Epithelial cell of esophagus (primary cell): ENCODE measurements around the gene ATXN7.

Source experiments
- DNase-seq: peaks from one replicate; pipeline ENCODE4 v3.0.0; 2010; ENCODE audit warnings: low read depth
- H3K4me3 ChIP-seq: 2 replicates; pipeline ENCODE4 v1.5.1; 2011; ENCODE audit warnings: mild to moderate bottlenecking, low read length, control low read depth
- TF ChIP-seq, protein P1 (sequence below): IDR thresholded peaks from 2 replicates; pipeline ENCODE4 v1.5.1; 2011; ENCODE audit warnings: low read depth, mild to moderate bottlenecking, low read length, control low read depth, inconsistent platforms; ENCODE audit not compliant: insufficient read depth; ENCODE audit errors: missing control alignments

Gene ATXN7

DNA sequence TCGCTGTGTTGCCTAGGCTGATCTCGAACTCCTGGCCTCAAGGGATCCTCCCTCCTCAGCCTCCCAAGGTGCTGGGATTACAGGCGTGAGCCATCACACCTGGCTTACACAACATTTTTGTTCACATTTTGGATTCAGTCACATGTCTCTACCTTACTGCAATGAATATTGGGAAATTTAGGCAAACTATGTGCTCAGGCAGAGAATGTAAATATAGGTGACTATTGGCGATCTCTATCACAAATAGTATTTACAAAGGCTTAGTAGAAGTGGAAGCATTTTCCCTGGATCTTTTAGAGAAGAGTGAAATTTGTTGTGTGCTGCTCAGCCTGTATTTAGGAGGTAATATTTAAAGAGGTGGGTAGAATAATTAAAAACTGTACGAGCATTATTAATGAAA is 27.9 kb downstream of the ATXN7 start:
- DNase-seq: no peak
- TF ChIP-seq, protein P1, sequence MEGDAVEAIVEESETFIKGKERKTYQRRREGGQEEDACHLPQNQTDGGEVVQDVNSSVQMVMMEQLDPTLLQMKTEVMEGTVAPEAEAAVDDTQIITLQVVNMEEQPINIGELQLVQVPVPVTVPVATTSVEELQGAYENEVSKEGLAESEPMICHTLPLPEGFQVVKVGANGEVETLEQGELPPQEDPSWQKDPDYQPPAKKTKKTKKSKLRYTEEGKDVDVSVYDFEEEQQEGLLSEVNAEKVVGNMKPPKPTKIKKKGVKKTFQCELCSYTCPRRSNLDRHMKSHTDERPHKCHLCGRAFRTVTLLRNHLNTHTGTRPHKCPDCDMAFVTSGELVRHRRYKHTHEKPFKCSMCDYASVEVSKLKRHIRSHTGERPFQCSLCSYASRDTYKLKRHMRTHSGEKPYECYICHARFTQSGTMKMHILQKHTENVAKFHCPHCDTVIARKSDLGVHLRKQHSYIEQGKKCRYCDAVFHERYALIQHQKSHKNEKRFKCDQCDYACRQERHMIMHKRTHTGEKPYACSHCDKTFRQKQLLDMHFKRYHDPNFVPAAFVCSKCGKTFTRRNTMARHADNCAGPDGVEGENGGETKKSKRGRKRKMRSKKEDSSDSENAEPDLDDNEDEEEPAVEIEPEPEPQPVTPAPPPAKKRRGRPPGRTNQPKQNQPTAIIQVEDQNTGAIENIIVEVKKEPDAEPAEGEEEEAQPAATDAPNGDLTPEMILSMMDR: no peak
- no peak overlapping the region for H3K4me3 ChIP-seq

- no peak for DNase-seq
- no peak overlapping the region for H3K4me3 ChIP-seq
- TF ChIP-seq, protein P1: no peak
Measured at GRCh38 chr3:63892773-63893352, 29.2 kb downstream of the ATXN7 start.

DNA sequence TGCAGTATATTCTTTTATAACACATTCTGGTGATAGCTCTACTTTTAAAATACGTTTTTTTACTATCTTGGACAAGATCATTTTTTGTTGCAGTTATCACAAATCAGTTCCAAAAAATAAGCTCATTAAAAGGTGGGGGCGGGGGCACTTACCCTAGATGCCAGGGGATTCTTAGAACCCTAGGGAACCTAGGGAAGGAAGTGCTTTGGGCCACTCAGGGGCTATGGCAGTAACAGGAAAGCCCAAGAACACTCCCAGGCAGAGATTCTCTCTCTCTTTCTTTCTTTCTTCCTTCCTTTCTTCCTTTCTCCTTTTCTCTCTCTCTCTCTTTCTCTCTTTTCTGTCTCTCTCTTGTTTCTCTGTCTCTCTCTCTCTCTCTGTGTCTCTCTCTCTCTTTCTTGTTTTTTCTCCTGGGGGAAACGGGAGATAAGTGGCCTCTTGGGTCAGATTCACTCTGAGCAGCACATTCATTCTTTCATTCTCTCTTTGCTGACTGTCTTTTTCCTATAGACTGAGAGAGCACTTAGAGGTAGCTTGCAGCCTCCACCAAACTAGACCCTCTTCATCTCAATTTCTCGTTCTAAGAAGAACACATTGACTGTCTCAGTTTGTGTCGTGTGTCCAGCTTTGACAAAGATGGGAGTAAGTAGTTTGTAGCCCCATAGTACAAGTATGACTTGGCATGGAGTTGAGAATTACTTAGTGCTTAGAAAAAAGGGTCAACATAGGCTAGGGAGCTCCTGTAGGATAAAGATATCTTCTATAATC is 31.9 kb downstream of the ATXN7 start:
- no peak for DNase-seq
- H3K4me3 ChIP-seq: no peak overlapping the region
- TF ChIP-seq, protein P1: no peak

GRCh38 chr3:63896332-63897030 is 32.8 kb downstream of the ATXN7 start:
- TF ChIP-seq, protein P1: no peak
- no peak for DNase-seq

GRCh38 chr3:63900010-63900409 is 36.3 kb downstream of the ATXN7 start:
- TF ChIP-seq, protein P1: no peak
- no peak for DNase-seq
- no peak overlapping the region for H3K4me3 ChIP-seq

More at GRCh38 chr3:63896332-63897030, 32.8 kb downstream of the ATXN7 start:
- no peak overlapping the region for H3K4me3 ChIP-seq

DNA sequence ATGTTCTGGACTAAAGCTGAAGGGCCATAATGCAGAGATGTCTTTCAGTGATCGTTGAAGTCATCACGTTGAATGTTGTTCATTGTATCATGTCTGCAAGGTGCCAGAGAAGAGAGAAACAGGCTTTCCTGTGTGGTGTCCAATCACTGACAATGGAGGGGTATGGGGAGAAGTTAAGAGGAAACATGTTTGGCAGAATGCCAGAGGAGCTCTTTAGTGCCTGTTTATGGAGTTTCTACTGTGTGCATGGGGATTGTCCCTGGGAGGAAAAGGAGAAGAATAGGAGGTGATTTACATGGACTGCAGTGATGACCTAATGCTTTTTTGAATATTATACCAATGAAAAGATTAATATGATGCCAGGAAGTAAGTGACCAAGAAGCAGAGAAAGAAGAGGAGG is 36.8 kb downstream of the ATXN7 start:
- H3K4me3 ChIP-seq: no peak overlapping the region
- TF ChIP-seq, protein P1: no peak
- no peak for DNase-seq
